ENCODE measurements around the gene LRRC40.
"Not testable (repeated sequence)": the region's sequence is repeated elsewhere in the genome, so short reads cannot be mapped to it uniquely, and the experiment has no call there.

The LRRC40 gene

DNA sequence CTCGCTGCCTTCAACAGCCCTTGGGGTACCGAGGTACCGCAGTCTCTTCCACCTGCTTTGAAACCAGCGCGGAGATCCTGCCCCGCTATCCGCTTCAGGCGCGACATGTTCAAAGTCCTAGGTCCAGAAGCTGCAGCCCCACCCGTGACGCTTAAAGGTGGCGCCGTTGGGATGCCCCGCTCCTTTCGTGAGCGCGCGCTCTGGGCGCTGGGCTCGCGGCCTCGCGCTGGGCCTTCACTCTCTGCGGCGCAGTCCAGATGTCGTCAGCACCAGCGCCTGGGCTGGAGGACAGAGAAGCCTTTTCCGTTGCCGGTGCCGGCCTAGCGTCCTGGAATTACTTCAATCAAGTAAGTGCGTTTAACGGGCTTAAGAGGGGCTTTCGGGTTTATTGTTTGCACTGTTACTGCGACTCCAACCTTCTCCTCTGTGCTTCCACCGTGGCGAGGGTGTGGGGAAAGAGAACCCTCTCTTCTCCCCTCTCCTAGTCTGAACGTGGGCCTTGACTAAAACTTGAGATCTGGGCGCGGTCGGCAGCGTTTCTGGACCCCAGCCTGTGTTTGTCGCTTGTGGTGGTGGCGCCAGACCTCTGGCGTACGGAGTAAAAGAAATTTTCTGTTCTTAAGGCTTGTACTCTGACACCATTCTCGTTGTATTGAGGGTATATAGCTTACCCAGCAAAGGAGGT, at the start of gene LRRC40:
Gene LRRC40, minus strand, starts transcription at position 146 of the 685 bp plus-strand sequence. Its CDS starts 39 bp downstream, at position 107.
- DNase-seq (ENCODE audit: low read depth in 2 of 2) = peak; percentile 93 to 95

DNA sequence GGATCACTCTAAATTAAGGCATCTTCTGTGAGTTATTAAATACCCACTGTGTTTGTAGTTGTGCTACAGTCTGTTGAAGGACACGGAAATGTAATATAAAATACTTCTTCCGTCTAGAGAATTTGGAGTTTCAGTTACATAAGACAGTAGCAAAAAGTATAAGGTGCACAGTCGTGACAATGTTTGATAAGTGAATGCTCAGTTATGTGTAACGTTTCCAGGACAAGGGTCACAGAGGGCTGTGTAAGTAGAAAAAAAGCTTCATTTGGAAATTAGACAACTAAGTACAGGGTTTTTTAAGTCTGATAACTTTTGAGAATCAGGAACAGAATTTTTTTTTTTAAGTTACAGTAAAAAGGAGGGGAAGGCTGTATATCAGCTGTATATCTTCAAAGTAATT, 43.4 kb upstream of the LRRC40 start:
- no peak for DNase-seq (ENCODE audit: low read depth in 2 of 2)

DNA sequence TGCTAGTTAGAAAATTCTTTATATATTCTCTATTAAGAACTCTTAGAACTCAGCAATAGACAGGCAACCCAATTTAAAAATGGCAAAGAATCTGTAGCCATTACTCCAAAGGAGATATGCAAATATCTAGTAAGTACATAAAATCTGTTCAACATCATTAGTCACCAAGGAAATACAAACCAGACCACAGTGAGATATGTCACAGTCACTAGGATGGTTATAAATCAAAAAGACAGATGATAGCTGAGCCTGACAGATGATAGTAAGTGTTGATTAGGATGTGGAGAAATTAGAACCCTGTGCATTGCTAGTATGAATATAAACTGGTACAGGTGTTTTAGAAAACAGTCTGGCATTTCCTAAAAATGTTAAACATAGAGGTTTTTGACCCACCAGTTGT, 42.4 kb upstream of the LRRC40 start:
- no peak for DNase-seq (ENCODE audit: low read depth in 2 of 2)

DNA sequence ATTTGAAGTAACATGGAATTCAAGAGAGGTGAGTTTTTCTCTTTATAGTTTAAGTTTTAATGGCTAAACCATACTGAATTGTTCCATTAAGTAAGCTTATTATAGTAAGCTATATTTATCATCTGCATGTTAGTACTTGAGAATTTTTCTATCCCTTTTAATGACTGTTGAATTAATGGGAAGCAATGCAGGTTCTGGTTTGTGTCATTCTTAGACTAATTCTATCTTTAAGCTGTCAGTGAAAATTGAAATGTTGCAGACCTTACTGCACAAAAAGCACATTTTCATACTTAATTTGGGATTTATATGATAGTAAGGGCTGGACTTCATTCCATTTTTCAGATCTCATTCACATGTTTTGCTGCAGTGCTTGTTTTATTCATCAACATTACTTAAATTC, 41.7 kb upstream of the LRRC40 start:
- no peak for DNase-seq (ENCODE audit: low read depth in 2 of 2)

DNA sequence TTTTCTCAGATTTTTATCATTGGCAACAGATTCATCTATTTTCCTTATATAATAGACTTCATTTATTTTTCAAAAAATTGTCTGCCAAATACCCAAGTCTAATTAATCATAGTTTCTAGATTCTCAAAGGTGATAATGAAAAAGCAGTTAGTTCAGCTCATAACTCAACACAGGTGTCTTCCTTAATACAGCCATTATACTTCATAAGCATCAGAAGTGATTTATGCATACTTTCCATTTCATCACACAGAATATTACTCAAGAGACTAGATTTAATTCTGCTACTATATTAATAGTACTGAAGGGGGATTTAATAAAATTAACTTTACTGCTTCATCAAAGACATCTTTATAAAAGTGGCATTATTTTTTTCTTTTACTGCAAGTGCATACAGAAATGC, 34.6 kb upstream of the LRRC40 start:
- no peak for DNase-seq (ENCODE audit: low read depth in 2 of 2)

DNA sequence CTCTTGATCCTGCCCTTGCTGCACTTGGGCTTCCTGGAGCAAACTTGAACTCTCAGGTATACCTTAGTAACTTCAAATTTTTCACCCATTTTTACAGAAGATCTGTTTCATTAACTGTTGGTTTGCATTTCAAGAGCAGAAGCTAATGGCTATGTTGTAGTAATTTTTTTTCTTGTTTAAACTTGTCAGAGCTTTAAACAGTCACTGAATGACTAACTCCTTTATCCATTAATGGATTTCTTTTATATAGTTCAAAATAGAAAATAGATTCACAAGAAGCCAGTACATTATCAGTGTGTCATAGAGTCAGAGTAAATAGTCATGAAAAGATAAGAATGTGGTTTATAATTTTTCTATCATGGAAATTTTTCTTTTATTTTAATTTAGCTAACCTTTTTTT, 29.4 kb upstream of the LRRC40 start:
- no peak for DNase-seq (ENCODE audit: low read depth in 2 of 2)

DNA sequence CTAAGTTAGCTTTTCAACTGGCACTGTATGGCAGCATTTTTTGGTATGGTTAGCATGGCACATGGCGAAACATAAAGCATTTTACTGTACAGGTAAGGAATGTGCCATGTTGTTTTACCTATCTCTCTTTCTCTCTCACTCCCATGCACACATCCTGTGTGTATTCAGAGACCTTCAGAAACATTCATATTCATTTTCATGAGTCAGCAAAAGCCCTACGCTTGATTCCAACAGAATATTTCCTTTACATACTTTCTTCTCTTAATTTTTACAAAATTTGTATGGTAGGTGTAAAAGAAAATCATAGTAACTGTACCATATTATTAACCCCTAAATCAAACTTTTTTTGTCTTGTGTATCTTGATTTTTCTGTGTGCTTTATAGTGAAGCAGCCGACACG, 26.1 kb upstream of the LRRC40 start:
- no peak for DNase-seq (ENCODE audit: low read depth in 2 of 2)

DNA sequence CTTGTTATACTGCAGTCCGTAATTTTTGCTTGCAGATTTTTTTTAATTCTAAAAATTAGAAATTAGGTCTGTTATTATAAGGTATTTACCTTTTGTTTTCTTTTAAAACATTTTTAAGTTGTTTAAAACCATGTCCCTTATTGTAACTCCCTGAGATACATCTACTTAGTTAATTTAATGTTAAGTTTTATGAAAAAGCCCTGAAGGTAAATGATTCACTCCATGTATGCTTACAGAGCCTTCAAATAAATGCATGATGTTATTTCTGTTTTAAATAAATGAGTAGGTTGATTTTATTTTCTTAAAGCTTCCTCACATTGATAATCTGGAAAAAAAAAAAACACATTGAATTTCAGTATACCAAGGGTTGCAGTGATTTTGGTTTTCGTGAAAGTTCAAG, 23.3 kb upstream of the LRRC40 start:
- DNase-seq (ENCODE audit: low read depth in 2 of 2) = no peak

DNA sequence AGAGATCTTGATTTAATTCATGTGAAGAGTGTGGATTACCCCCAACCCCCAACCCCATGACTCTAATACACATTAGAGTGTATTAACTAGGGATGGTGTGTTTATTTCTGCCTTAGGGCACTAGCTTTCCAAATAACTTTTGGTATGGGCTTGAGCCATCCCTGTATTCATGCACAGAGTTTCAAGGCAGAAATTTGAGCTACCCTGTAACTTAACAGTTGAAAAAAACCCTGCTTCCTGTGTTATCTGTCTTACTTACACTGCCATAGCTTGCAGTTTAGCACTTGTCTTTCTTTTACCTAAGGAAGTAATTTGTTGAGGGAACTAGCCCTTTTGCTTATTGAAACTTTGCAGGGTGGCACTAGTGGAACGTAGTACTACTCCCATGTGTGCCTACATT, 22.1 kb upstream of the LRRC40 start:
- no peak for DNase-seq (ENCODE audit: low read depth in 2 of 2)

DNA sequence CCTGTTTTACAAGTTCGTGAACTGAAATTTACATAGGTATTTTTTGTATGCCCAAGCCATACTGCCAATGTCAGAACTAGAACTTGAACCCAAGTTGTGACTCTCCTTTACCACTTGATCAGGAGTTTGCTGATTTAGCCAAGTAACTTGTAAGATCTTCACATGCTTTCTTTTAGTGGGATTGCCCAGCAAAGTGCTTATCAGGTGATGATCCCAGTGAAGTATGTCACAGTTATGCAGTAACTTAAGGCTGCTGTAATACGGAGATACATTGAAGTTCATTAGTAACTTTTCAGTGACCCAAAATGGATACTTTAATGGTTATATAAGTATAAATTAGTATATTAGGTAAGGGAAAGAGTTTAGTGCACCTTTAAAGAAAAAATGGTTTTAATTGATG, 19.6 kb upstream of the LRRC40 start:
- no peak for DNase-seq (ENCODE audit: low read depth in 2 of 2)

DNA sequence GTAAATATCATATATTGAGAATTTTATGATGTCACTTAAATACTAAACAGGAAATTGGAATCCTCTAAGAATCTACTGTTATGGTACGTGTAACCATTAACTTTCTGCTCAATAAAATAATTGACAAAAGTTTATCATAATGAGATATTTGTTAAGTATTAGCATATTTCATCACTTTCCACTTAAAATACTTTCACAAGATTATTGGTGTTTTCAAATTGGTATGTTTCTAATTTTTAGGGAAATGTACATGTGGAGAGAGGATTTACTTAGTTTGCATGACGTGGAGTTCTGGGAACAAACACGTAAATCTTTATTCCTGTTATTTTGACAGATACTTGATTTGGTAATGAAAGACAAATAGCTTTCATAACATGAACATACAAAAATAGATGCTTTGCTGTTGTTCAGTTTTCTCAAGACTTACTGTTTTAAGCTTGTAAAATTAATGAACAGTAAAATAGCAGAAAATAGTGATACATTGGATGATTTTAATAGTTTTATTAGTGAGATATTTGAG, 17.4 kb upstream of the LRRC40 start:
- no peak for DNase-seq (ENCODE audit: low read depth in 2 of 2)

DNA sequence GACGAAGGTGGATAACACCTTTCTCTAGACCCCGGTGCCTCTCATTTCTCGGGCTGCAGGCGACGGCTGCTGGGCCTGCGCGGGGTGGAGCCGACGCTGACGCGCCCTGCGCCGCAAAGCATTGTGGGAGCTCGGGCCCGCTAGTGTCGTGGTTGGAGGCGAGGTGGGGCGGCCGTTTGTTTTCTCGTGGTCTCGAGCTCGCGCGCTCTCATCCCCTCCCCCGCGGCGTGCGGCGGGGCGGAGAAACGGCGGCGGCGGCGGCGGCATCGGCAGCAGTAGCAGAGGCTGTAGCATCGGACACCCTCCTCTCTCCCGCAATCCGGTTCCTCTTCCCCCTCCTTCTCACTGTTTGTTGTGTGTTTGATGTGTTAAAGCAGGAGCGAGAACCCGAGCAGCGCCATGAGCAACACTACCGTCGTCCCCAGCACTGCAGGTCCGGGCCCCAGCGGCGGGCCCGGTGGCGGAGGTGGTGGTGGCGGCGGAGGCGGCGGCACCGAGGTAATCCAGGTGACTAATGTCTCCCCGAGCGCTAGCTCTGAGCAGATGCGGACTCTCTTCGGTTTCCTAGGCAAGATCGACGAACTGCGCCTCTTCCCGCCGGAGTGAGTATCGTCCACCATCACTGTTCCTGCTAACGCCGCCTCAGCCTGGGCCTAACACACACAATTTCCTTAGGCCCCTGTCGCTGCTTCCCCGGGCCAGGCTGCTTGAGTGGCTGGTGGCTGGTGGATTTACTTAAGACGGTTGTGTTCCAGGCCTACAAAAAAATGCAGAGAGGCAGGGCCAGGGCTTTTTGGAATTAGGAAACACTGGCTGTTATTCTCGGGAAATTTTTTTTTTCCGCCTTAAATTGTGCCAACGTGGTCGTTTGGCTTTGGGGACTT, 16.1 kb upstream of the LRRC40 start, which contains the start of gene SRSF11:
Gene SRSF11, plus strand, starts transcription at position 143 of the 884 bp plus-strand sequence. Its CDS starts 257 bp downstream, at position 400.
- peak; percentile 95 for DNase-seq (ENCODE audit: low read depth in 2 of 2)

DNA sequence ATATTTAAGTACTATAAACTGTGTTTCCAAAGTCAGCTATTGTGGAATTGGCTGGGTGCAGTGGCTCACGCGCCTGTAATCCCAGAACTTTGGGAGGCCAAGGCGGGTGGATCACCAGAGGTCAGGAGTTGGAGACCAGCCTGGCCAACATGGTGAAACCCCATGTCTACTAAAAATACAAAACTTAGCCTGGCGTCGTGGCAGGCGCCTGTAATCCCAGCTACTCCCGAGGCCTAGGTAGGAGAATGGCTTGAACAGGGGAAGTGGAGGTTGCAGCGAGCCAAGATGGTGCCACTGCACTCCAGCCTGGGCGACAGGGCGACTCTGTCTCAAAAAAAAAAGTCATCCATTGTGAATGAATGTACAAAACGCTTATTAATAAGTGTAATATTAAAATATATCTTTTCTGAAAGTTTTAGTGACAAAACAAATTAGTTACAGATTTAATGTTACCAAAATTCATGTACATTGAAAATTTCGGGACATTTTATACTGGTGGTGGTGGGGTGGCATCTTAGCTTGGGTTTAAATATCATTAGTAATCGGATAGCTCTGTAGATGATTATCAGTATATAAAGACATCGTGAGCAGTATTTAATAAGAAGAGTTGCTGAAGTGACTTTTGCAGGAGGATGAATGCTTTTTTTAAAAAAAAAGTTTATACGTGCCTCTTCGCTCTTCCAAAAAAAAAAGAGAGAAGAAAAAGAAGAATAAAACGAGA, 15.3 kb upstream of the LRRC40 start:
- no peak for DNase-seq (ENCODE audit: low read depth in 2 of 2)

DNA sequence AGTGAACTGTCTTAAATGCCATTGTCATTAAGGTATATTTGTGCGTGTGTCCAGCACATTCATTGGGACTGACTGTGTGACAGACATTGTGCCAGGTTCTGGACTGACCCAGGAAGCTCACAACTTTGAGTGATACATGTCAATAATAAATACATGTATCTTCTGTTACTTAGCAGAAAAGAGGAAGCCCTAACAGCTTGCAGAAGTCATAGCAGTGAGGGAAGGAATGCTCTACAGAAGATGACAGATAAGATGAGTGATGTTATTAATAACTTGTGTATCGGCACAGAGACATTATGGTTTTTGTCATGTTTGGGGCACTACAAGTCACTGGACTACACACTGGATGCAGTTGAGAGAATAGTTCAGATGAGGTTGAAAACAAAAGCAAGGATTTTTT, 14.6 kb upstream of the LRRC40 start:
- DNase-seq (ENCODE audit: low read depth in 2 of 2) = no peak

DNA sequence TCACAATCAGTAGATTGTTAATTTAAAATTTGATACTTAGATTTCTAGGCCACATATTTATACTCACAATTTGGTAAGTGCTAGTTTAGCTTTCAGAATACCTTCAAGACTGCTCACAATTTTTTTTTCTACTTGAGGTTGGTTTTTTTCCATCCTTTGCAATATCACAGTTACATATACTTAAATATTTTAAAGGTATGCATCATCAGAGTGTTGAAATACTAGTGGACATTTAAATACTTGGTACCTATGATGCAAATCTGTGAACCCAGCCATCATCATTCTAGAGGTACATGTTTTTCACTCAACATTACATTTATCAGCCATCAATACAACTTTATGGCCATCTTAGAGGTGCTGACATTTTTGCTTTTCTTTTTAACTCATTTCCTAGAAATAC, 6.2 kb upstream of the LRRC40 start:
- DNase-seq (ENCODE audit: low read depth in 2 of 2) = no peak

DNA sequence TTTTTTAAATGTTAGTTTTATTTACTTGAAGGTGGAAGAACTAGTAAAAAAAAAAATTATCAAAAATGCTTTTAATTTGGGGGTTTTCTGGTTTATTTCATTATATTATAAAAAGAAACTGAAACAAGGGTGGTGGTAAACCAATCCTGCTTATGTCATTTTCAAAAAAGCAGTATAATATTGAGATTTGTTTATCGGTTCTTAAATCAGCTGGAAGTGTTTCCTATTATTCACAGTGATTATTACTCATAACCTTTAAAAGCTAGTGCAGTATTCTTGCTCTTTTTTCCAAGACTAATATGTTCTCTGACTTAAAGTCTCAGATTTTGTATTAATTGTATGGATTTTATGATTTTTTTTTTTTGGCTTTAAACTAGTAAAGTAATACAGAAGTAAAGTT, 5.4 kb upstream of the LRRC40 start:
- no peak for DNase-seq (ENCODE audit: low read depth in 2 of 2)

DNA sequence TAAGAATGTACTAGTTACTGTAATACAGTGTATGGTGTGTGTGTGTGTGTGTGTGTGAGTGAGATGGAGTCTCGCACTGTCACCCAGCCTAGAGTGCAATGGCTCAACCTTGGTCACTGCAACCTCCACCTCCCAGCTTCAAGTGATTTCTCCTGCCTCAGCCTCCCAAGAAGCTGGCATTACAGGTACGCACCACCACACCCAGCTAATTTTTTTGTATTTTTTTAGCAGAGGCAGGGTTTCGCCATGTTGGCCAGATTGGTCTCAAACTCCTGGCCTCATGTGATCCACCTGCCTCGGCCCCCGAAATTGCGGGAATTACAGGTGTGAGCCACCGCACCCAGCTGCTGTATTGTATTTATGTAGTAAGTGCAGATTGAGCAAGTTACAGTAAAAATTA, 2.9 kb upstream of the LRRC40 start:
- no peak for DNase-seq (ENCODE audit: low read depth in 2 of 2)

DNA sequence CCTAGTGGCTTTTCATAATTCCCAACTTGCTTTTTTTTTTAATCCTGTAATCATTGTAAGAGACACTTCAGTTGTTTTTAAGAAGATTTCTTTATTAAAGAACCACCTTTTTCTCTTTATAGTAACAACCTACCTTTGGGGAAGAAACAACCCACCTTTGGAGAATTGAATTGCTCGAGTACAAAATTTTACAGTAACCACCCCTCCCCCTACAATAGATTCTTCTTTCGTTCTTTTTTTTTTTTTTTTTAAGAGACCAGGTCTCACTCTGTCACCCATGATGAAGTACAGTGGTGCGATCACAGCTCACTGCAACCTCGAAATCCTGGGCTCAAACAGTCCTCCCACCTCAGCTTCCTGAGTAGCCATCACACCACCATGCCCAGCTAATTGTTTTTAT, 2.1 kb upstream of the LRRC40 start:
- DNase-seq (ENCODE audit: low read depth in 2 of 2) = no peak

DNA sequence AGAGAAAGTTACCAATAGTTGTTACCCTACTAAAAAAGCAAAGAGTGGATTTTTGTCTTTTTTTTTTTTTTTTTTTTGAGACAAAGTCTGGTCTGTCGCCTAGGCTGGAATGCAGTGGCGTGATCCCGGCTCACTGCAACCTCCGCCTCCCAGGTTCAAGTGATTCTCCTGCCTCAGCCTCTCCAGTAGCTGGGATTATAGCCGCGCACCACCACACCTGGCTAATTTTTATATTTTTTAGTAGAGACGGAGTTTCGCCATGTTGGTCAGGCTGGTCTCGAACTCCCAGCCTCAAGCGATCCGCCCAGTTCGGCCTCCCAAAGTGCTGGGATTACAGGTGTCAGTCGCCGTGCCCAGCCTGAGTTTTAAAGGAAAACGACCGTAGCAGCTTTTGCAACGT, 1.5 kb upstream of the LRRC40 start:
- not testable (repeated sequence) for DNase-seq (ENCODE audit: low read depth in 2 of 2)

DNA sequence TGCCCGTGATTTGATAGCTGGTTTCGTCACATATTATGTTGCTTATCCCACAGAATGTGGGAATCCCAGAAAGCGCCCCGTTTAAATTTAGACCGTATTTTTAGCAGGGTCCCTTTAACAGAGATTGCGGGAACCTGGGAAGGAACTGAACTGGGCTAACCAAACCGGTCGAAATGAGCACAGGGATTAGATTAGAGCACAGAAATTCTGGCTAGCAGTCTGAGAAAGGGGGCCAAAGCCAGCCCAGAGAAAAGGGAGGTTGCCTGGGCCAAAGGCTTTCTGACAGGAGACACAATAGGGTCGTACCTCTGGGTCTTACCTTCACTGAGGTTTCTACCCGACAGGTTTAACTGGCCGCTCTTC, 327 bp downstream of the LRRC40 start:
- no peak for DNase-seq (ENCODE audit: low read depth in 2 of 2)

DNA sequence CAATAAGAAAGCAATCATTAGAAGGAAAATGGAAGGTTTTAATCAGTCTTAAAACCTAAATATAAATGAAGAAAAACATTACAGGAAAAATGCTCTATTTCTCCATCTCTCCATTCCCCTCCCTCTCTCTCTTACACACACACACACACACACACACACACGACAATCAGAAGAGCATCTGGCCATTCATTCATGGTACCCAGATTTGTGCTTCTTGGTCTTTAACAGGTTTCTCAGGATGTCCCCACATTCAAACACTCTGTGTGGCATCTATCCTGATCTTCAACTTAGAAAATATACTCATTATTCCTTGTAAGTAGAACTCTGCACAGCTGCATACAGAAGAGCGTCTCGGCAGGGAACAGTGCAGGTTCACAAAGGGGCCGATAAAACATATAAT, 779 bp downstream of the LRRC40 start:
- no peak for DNase-seq (ENCODE audit: low read depth in 2 of 2)

DNA sequence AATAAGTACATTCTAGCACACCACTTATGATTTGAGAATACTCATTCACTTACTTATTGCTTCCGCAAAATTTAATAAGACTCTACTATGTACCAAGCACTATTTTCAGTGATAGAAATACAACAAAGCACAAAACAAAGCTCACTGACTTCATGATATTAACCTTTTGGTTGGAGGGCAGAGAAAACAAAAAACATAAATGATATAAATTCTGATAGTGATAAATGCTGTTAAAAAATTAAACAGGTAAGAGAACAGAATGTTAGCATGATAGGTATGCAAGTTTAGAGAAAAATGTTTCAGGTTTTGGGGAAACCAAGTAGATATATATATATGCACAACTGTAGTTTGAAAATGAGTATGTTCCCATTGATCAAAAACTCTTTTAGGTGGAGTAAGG, 1.2 kb downstream of the LRRC40 start:
- DNase-seq (ENCODE audit: low read depth in 2 of 2) = no peak
